Natural killer cell treated with Interleukin-12 subunit alpha and Interleukin-12 subunit beta and Interleukin-15 and Interleukin-18, amount 100 ng/mL, for 72 hours (primary cell): ENCODE measurements around the gene LAMTOR2. TPM values are rescaled to one million over a fixed set of nuclear protein-coding genes. Genes with fewer than 3 reads are reported as not detected.

Experiments
- ATAC-seq, 2 donors: fragments of 150-1000 bp; cut with Tn5 transposase in 1 of 2; sonication (Bioruptor Pico), chemical (Tn5 transposase) in 1 of 2; 2 replicates each; pipeline ENCODE4 v1.10.0; 2021
- DNase-seq: peaks from one replicate; pipeline ENCODE4 v3.0.0; 2022; ENCODE audit warnings: low spot score
- H3K27ac Mint-ChIP-seq, 2 donors: 1 replicate in 1 of 2; 2 replicates in 1 of 2; pipeline ENCODE4 v1.8.0; 2022; ENCODE audit warnings: mixed read lengths in 2 of 2, mild to moderate bottlenecking in 1 of 2, moderate library complexity in 1 of 2
- H3K27me3 Mint-ChIP-seq, 2 donors: 1 replicate in 1 of 2; 2 replicates in 1 of 2; pipeline ENCODE4 v1.8.0; 2022; ENCODE audit warnings: mixed read lengths in 2 of 2
- H3K36me3 Mint-ChIP-seq: one replicate; pipeline ENCODE4 v1.8.0; 2022; ENCODE audit warnings: mixed read lengths
- H3K4me1 Mint-ChIP-seq, 2 donors: 1 replicate in 1 of 2; 2 replicates in 1 of 2; pipeline ENCODE4 v1.8.0; 2022; ENCODE audit warnings: low read depth in 2 of 2, mixed read lengths in 2 of 2, mild to moderate bottlenecking in 1 of 2
- H3K4me3 Mint-ChIP-seq: one replicate; pipeline ENCODE4 v1.8.0; 2022; ENCODE audit warnings: mixed read lengths
- H3K9me3 Mint-ChIP-seq: 2 replicates; pipeline ENCODE4 v1.8.0; 2022; ENCODE audit warnings: mixed read lengths
- total RNA-seq, 2 donors: library from RNA; stranded (reverse); gene quantifications; one replicate each; pipeline ENCODE4 v1.2.3, GENCODE V29; 2022

LAMTOR2 gene
- total RNA-seq, 2 donors from 2014 or later, result 34.0 to 35.6 TPM

- H3K27me3 Mint-ChIP-seq, result peaks cover 9 to 11% of the 10 kb centered on the region in 2 donors
- no peak overlapping the region for H3K27ac Mint-ChIP-seq
- no peaks in the 10 kb centered on the region for H3K36me3 Mint-ChIP-seq
- DNase-seq (no peak), ATAC-seq (no peak)
- H3K9me3 Mint-ChIP-seq, result no peaks in the 10 kb centered on the region
- peaks cover 0 to 3% of the 10 kb centered on the region in 2 donors for H3K4me1 Mint-ChIP-seq
- H3K4me3 Mint-ChIP-seq, result no peak overlapping the region
Measured at GRCh38 chr1:156086256-156086662, 31.7 kb downstream of the LAMTOR2 start.

GRCh38 chr1:156089704-156090103, 35.1 kb downstream of the LAMTOR2 start:
- ATAC-seq, result no peak
- H3K27ac Mint-ChIP-seq, result no peak overlapping the region
- no peak for DNase-seq
- H3K4me1 Mint-ChIP-seq, result no peaks in the 10 kb centered on the region
- no peak overlapping the region for H3K4me3 Mint-ChIP-seq
- H3K9me3 Mint-ChIP-seq, result no peaks in the 10 kb centered on the region
- H3K27me3 Mint-ChIP-seq, result peaks cover 8 to 9% of the 10 kb centered on the region in 2 donors
- H3K36me3 Mint-ChIP-seq, result no peaks in the 10 kb centered on the region

GRCh38 chr1:156090138-156090839, 35.7 kb downstream of the LAMTOR2 start:
- no peaks in the 10 kb centered on the region for H3K36me3 Mint-ChIP-seq
- no peak overlapping the region for H3K4me3 Mint-ChIP-seq
- H3K4me1 Mint-ChIP-seq, result no peaks in the 10 kb centered on the region
- H3K27me3 Mint-ChIP-seq, result peaks cover 8 to 9% of the 10 kb centered on the region in 2 donors
- no peak overlapping the region for H3K27ac Mint-ChIP-seq
- no peak for DNase-seq
- no peaks in the 10 kb centered on the region for H3K9me3 Mint-ChIP-seq
- ATAC-seq, result peak in 1 of 2 donors; percentile 52

- H3K4me1 Mint-ChIP-seq, result peaks cover 3 to 4% of the 10 kb centered on the region in 2 donors
- no peaks in the 10 kb centered on the region for H3K36me3 Mint-ChIP-seq
- no peak overlapping the region for H3K27ac Mint-ChIP-seq
- no peak overlapping the region for H3K4me3 Mint-ChIP-seq
- ATAC-seq (peak; percentile 86 to 89), DNase-seq (peak; percentile 85)
- H3K9me3 Mint-ChIP-seq, result no peaks in the 10 kb centered on the region
- peaks cover 8 to 9% of the 10 kb centered on the region in 2 donors for H3K27me3 Mint-ChIP-seq
Measured at GRCh38 chr1:156090840-156091188, 36.2 kb downstream of the LAMTOR2 start.

GRCh38 chr1:156091610-156092009, 37.0 kb downstream of the LAMTOR2 start:
- H3K4me1 Mint-ChIP-seq, result peaks cover 11 to 12% of the 10 kb centered on the region in 2 donors
- H3K36me3 Mint-ChIP-seq, result no peaks in the 10 kb centered on the region
- ATAC-seq (no peak), DNase-seq (no peak)
- H3K27ac Mint-ChIP-seq, result no peak overlapping the region
- no peak overlapping the region for H3K4me3 Mint-ChIP-seq
- peaks cover 8 to 14% of the 10 kb centered on the region in 2 donors for H3K27me3 Mint-ChIP-seq
- no peaks in the 10 kb centered on the region for H3K9me3 Mint-ChIP-seq

GRCh38 chr1:156095906-156096508, 41.4 kb downstream of the LAMTOR2 start:
- Mint-ChIP-seq H3K4me1 (peaks cover 37 to 39% of the 10 kb centered on the region in 2 donors), H3K27ac (peak overlapping the region; percentile 93), H3K4me3 (peak overlapping the region; percentile 80), H3K9me3 (no peaks in the 10 kb centered on the region), H3K27me3 (peaks cover 14 to 25% of the 10 kb centered on the region in 2 donors), H3K36me3 (no peaks in the 10 kb centered on the region)
- ATAC-seq (no peak), DNase-seq (no peak)

- Mint-ChIP-seq H3K36me3 (no peaks in the 10 kb centered on the region), H3K9me3 (no peaks in the 10 kb centered on the region), H3K27me3 (peaks cover 14 to 25% of the 10 kb centered on the region in 2 donors), H3K4me3 (peak overlapping the region; percentile 80), H3K4me1 (peaks cover 37 to 39% of the 10 kb centered on the region in 2 donors), H3K27ac (peak overlapping the region; percentile 93)
- peak; percentile 94 to 95 for ATAC-seq
- peak; percentile 97 for DNase-seq
Measured at GRCh38 chr1:156096640-156097391, 42.2 kb downstream of the LAMTOR2 start.

- Mint-ChIP-seq H3K9me3 (no peaks in the 10 kb centered on the region), H3K4me3 (peak overlapping the region; percentile 80), H3K4me1 (peaks cover 37 to 39% of the 10 kb centered on the region in 2 donors), H3K27ac (peak overlapping the region; percentile 93), H3K27me3 (peaks cover 14 to 25% of the 10 kb centered on the region in 2 donors), H3K36me3 (no peaks in the 10 kb centered on the region)
- DNase-seq (peak; percentile 66), ATAC-seq (peak; percentile 27 to 55)
Measured at GRCh38 chr1:156097499-156098178, 43.1 kb downstream of the LAMTOR2 start.

- no peak for DNase-seq
- Mint-ChIP-seq H3K27ac (peak overlapping the region; percentile 93), H3K27me3 (peaks cover 10 to 25% of the 10 kb centered on the region in 2 donors), H3K36me3 (no peaks in the 10 kb centered on the region), H3K4me1 (peaks cover 37 to 43% of the 10 kb centered on the region in 2 donors), H3K4me3 (no peak overlapping the region), H3K9me3 (no peaks in the 10 kb centered on the region)
- ATAC-seq, result no peak
Measured at GRCh38 chr1:156098784-156099183, 44.2 kb downstream of the LAMTOR2 start.

GRCh38 chr1:156099282-156099681, 44.7 kb downstream of the LAMTOR2 start:
- ATAC-seq (no peak), DNase-seq (no peak)
- Mint-ChIP-seq H3K4me1 (peaks cover 38 to 47% of the 10 kb centered on the region in 2 donors), H3K27ac (no peak overlapping the region), H3K4me3 (no peak overlapping the region), H3K9me3 (no peaks in the 10 kb centered on the region), H3K27me3 (peaks cover 6 to 25% of the 10 kb centered on the region in 2 donors), H3K36me3 (no peaks in the 10 kb centered on the region)

GRCh38 chr1:156100205-156100995, 45.8 kb downstream of the LAMTOR2 start:
- Mint-ChIP-seq H3K4me1 (peaks cover 48 to 55% of the 10 kb centered on the region in 2 donors), H3K27ac (peak overlapping the region in 1 of 2 donors; percentile 5), H3K4me3 (no peak overlapping the region), H3K36me3 (no peaks in the 10 kb centered on the region), H3K9me3 (no peaks in the 10 kb centered on the region), H3K27me3 (peaks cover 6 to 25% of the 10 kb centered on the region in 2 donors)
- ATAC-seq (no peak), DNase-seq (no peak)

GRCh38 chr1:156101880-156102279, 47.3 kb downstream of the LAMTOR2 start:
- peaks cover 6 to 20% of the 10 kb centered on the region in 2 donors for H3K27me3 Mint-ChIP-seq
- H3K4me3 Mint-ChIP-seq, result no peak overlapping the region
- H3K27ac Mint-ChIP-seq, result no peak overlapping the region
- H3K9me3 Mint-ChIP-seq, result no peaks in the 10 kb centered on the region
- no peak for ATAC-seq
- H3K36me3 Mint-ChIP-seq, result no peaks in the 10 kb centered on the region
- peaks cover 44 to 51% of the 10 kb centered on the region in 2 donors for H3K4me1 Mint-ChIP-seq
- no peak for DNase-seq
